ENCODE data around the gene ZMIZ1.

The ZMIZ1 gene

DNA sequence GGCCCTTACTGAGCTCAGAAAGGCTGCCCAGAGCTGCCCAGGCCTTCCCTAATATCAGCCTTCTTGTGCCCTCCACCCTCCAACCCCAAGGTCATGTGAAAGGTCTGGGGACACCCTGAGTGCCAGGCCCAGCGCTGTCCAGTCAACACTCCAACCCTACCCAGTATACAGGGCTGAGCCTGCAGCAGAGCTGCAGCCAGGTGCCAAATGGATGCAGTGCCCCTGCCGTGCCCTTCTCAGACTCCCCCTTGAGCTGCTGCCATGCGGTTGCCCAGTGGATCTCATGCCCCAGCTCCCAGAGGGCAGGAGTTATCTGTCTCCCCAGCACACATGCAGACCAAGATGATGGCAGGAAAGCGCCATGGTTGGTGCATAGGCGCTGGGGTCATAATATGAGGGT, 61.5 kb downstream of the ZMIZ1 start:
- no peak for TF ChIP-seq FOXP2 (optimal IDR thresholded peaks at IDR 0.05; ENCODE audit: borderline replicate concordance, extremely low read depth, extremely low read length, insufficient read depth)
- no peak for TF ChIP-seq REST (IDR thresholded peaks at IDR 0.05; ENCODE audit: insufficient read depth in 1 of 2, low read depth in 2 of 2, low read length in 2 of 2)
- TF ChIP-seq SIN3A (IDR thresholded peaks at IDR 0.05; ENCODE audit: borderline replicate concordance, insufficient read depth, low read length): no peak
- no peak for TF ChIP-seq TAF1 (IDR thresholded peaks at IDR 0.05; ENCODE audit: borderline replicate concordance, insufficient read depth, low read length)
- TF ChIP-seq POLR2AphosphoS5 (IDR thresholded peaks at IDR 0.05; ENCODE audit: low read depth, low read length): no peak

DNA sequence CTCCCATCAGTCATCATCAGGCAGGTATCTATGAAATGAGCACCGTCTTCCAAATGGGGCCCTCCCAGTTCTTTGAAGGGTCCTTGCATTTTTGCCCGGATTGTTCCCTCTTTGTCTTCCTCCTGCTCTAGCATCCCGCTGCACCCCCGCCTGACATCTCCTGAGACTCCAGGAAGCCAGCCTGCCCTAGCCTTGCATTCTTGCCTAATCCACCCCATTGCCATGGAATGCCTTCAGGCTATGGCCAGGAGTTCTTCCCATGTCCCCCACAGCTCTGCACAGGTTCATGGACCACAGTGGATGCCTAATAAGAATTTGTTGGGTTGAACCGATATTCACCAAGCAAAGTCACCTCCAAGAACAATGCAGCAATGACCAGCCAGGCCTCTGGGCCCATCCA, 62.1 kb downstream of the ZMIZ1 start:
- TF ChIP-seq SIN3A (IDR thresholded peaks at IDR 0.05; ENCODE audit: borderline replicate concordance, insufficient read depth, low read length) (no peak), TAF1 (IDR thresholded peaks at IDR 0.05; ENCODE audit: borderline replicate concordance, insufficient read depth, low read length) (no peak), POLR2AphosphoS5 (IDR thresholded peaks at IDR 0.05; ENCODE audit: low read depth, low read length) (no peak), FOXP2 (optimal IDR thresholded peaks at IDR 0.05; ENCODE audit: borderline replicate concordance, extremely low read depth, extremely low read length, insufficient read depth) (no peak), REST (IDR thresholded peaks at IDR 0.05; ENCODE audit: insufficient read depth in 1 of 2, low read depth in 2 of 2, low read length in 2 of 2) (no peak)

DNA sequence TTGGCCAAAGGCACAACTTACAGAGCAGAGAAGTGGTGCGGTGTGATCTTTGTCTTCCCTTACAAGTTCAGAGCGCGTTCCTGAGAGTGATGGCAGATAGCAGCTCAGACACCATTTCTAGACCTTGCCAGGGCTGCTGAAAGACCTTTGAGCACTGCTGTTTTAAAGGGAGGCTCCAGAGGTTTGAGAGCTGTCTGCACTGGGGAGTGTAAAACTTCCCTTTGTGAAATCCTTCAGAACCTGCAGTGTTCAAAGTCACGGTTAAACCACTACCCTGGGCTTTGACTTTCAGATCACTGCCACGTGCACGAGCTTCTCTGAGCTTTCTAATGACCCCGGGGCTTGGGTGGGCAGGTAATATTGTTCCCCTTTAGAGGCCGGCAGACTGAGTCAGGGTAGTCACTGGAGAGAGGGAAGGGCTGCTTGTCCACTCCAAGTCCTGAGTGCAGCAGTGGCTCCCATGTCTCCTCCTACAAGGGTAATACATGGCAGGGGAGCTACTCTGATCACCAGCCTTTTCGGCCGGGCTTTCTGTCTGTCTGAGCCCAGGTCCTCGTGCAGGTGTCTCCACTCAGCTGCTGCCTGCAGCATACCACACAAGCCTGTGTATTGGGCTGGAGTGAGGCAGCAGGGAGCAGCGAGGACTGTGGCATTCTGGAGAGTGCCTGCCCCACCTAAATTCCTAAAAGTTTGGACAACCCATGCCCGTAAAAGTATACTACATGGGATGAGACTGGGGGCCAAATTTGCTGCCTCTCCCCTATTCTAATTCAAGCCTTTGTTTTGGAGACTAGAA, 63.3 kb downstream of the ZMIZ1 start:
- TF ChIP-seq FOXP2 (optimal IDR thresholded peaks at IDR 0.05; ENCODE audit: borderline replicate concordance, extremely low read depth, extremely low read length, insufficient read depth) (no peak), TAF1 (IDR thresholded peaks at IDR 0.05; ENCODE audit: borderline replicate concordance, insufficient read depth, low read length) (no peak)

GRCh38 chr10:79132681-79133381, 64.1 kb downstream of the ZMIZ1 start:
- no peak for TF ChIP-seq FOXP2 (optimal IDR thresholded peaks at IDR 0.05; ENCODE audit: borderline replicate concordance, extremely low read depth, extremely low read length, insufficient read depth)
- no peak for TF ChIP-seq TAF1 (IDR thresholded peaks at IDR 0.05; ENCODE audit: borderline replicate concordance, insufficient read depth, low read length)
- TF ChIP-seq REST (IDR thresholded peaks at IDR 0.05; ENCODE audit: insufficient read depth in 1 of 2, low read depth in 2 of 2, low read length in 2 of 2): no peak
- TF ChIP-seq SIN3A (IDR thresholded peaks at IDR 0.05; ENCODE audit: borderline replicate concordance, insufficient read depth, low read length): no peak
- no peak for TF ChIP-seq POLR2AphosphoS5 (IDR thresholded peaks at IDR 0.05; ENCODE audit: low read depth, low read length)

GRCh38 chr10:79133416-79133815, 64.7 kb downstream of the ZMIZ1 start:
- TF ChIP-seq SIN3A (IDR thresholded peaks at IDR 0.05; ENCODE audit: borderline replicate concordance, insufficient read depth, low read length) (no peak), TAF1 (IDR thresholded peaks at IDR 0.05; ENCODE audit: borderline replicate concordance, insufficient read depth, low read length) (no peak), POLR2AphosphoS5 (IDR thresholded peaks at IDR 0.05; ENCODE audit: low read depth, low read length) (no peak), REST (IDR thresholded peaks at IDR 0.05; ENCODE audit: insufficient read depth in 1 of 2, low read depth in 2 of 2, low read length in 2 of 2) (no peak), FOXP2 (optimal IDR thresholded peaks at IDR 0.05; ENCODE audit: borderline replicate concordance, extremely low read depth, extremely low read length, insufficient read depth) (no peak)
